Mesothelial cell of epicardium (in vitro differentiated cells): Measurements from ENCODE around the gene OTOG. TPM values are rescaled to one million over a fixed set of nuclear protein-coding genes. Genes with fewer than 3 reads are reported as not detected.

Experiments used
- DNase-seq, 2 experiments: peaks; one replicate each; pipeline ENCODE4 v3.0.0; 2021; ENCODE audit warnings: low spot score in 2 of 2; ENCODE audit not compliant: unreplicated experiment in 2 of 2
- H3K27ac Mint-ChIP-seq: 2 replicates; pipeline ENCODE4 v1.8.0; 2021; ENCODE audit warnings: mixed read lengths
- H3K27me3 Mint-ChIP-seq: 2 replicates; pipeline ENCODE4 v1.8.0; 2021; ENCODE audit warnings: low read depth, mixed read lengths
- H3K36me3 Mint-ChIP-seq: 2 replicates; pipeline ENCODE4 v1.8.0; 2021; ENCODE audit warnings: mixed read lengths
- H3K4me1 Mint-ChIP-seq: 2 replicates; pipeline ENCODE4 v1.8.0; 2021; ENCODE audit warnings: mixed read lengths
- H3K4me3 Mint-ChIP-seq: 2 replicates; pipeline ENCODE4 v1.8.0; 2021; ENCODE audit warnings: mild to moderate bottlenecking, moderate library complexity, mixed read lengths
- H3K9me3 Mint-ChIP-seq: 2 replicates; pipeline ENCODE4 v1.8.0; 2021; ENCODE audit warnings: mixed read lengths
- CTCF ChIP-seq: fragments of 200-600 bp; sonication (generic); IDR thresholded peaks from one replicate; pipeline ENCODE4 v1.5.0; 2021; ENCODE audit warnings: antibody characterized with exemption; ENCODE audit not compliant: unreplicated experiment
- total RNA-seq: library from RNA; stranded (reverse); gene quantifications from 3 replicates; pipeline ENCODE4 v1.2.1, GENCODE V29; 2021

OTOG gene
- total RNA-seq, 1 donor from 2014 or later, result 1.8 TPM

DNA sequence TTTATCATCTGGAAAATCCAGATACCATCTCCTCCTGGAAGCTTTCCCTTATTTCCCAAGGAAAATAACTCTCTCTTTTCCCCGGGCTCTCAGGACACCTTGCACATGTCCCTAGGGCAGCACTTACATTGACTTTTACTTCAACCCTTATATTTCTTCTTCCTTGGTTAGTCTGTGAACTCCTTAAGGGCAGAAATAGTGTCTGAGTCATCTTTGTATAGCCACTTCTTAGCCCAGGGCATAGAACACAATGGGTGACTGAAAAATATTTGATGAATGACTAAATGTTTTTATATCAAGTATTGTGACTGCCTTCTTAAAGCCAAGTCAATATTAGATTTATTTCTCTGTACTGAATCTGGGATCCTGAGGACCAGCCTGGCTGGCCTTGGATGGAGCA, 126.9 kb downstream of the OTOG start:
- peaks cover 21% of the 10 kb centered on the region for H3K9me3 Mint-ChIP-seq
- no peaks in the 10 kb centered on the region for H3K36me3 Mint-ChIP-seq
- TF ChIP-seq CTCF, result no peak
- H3K27ac Mint-ChIP-seq, result no peak overlapping the region
- H3K4me1 Mint-ChIP-seq, result no peaks in the 10 kb centered on the region
- no peak for DNase-seq
- H3K4me3 Mint-ChIP-seq, result no peak overlapping the region
- H3K27me3 Mint-ChIP-seq, result peaks cover 58% of the 10 kb centered on the region

- Mint-ChIP-seq H3K36me3 (no peaks in the 10 kb centered on the region), H3K4me1 (no peaks in the 10 kb centered on the region), H3K4me3 (no peak overlapping the region), H3K9me3 (no peaks in the 10 kb centered on the region), H3K27me3 (peaks cover 70% of the 10 kb centered on the region), H3K27ac (no peak overlapping the region)
- no peak for TF ChIP-seq CTCF
- no peak for DNase-seq
These were observed 135.8 kb downstream of the OTOG start for GRCh38 chr11:17682848-17683247.

DNA sequence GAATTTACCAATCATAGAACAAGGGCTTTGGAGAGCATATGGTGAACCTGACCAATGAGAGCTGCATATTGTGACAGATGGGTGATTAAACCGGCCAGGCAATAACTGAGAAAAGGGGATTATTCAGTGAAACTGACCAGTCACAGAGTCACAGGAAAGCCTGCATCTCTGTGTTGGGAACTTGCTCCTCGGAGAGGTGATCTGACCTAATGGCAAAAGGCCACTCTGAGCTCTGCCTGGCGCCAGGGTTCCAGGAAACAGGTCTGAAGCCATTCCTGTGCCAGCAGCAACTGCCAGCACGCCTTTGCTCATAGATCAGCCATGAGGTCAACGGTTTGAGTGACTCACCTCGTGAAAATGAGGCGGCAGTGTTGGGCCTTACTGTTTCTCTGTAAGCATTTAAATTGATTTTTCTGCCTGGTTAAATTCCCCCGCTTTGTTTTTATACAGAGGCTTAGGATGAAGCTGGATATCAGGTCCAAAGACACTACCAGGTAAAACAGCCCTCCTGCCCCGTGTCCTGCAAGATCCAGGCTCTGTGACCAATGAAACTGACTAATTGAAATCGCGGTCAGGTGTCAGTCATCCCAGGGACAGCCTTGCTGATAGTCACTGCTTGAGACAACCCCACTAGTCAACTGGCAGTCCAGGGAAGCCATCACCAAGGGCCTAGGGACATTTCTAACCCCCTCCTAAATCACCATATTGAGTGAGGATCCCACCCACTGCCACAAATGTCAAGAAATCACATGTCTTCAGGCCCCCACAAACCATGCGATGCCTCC, 136.5 kb downstream of the OTOG start:
- no peaks in the 10 kb centered on the region for H3K36me3 Mint-ChIP-seq
- no peak overlapping the region for H3K4me3 Mint-ChIP-seq
- no peak for DNase-seq
- H3K4me1 Mint-ChIP-seq, result no peaks in the 10 kb centered on the region
- no peak overlapping the region for H3K27ac Mint-ChIP-seq
- no peak for TF ChIP-seq CTCF
- H3K27me3 Mint-ChIP-seq, result peaks cover 69% of the 10 kb centered on the region
- H3K9me3 Mint-ChIP-seq, result no peaks in the 10 kb centered on the region

GRCh38 chr11:17684550-17684949, 137.5 kb downstream of the OTOG start:
- Mint-ChIP-seq H3K27ac (no peak overlapping the region), H3K36me3 (no peaks in the 10 kb centered on the region), H3K4me1 (no peaks in the 10 kb centered on the region), H3K27me3 (peaks cover 59% of the 10 kb centered on the region), H3K9me3 (no peaks in the 10 kb centered on the region), H3K4me3 (no peak overlapping the region)
- TF ChIP-seq CTCF, result no peak
- no peak for DNase-seq

DNA sequence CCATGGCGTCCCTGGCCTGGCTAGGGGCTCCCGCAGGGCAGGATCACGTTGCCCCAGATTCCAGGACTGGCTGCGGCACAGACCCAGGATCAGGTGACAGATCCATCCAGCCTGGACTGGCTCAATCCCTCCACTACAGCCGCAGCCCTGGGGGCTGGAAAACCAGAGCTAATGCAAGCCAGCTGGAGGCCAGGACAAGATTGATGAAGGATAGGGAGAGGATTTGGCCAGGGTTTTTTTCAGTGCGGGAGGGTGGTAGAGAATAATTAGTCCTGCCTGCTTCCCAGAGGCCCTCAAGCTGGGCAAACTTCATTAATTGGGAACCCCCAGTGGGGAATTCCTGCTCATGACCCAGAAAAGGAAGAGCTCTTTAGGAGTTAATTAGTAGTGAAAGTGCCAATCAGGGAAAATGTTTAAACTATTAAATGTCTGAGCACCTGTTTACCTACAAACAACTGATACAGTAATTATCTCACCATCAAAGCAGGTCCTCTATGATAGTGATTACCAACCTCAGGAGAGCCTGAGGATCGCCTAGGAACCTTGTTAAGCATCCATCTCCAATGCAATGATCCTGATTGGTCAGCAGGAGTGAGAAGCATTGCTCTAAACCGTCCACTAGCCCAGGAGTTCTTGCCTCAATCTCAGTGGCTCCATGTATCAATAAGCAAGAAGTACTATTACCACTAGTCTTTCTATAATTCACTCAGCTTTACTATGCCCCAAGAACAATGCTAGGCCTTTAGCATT, 139.3 kb downstream of the OTOG start:
- Mint-ChIP-seq H3K27ac (no peak overlapping the region), H3K4me3 (no peak overlapping the region)
- no peak for DNase-seq

More for the DNA sequence above, 139.3 kb downstream of the OTOG start:
- TF ChIP-seq CTCF, result no peak
- Mint-ChIP-seq H3K9me3 (no peaks in the 10 kb centered on the region), H3K4me1 (no peaks in the 10 kb centered on the region), H3K27me3 (peaks cover 42% of the 10 kb centered on the region), H3K36me3 (no peaks in the 10 kb centered on the region)
